GM23338 (cell line): ENCODE results near the gene PORCN. TPM values are rescaled to one million over a fixed set of nuclear protein-coding genes. Genes with fewer than 3 reads are reported as not detected.

Source experiments
- ATAC-seq: fragments of 200-7000 bp; cut with Tn5 transposase; 3 replicates; pipeline ENCODE4 v1.9.1; 2020
- DNase-seq: peaks from one replicate; pipeline ENCODE4 v3.0.0-alpha.2; 2015; ENCODE audit warnings: low spot score
- H2AFZ ChIP-seq: fragments of 200-600 bp; sonication (generic); 2 replicates; pipeline ENCODE4 v1.8.0; 2016; ENCODE audit warnings: antibody characterized with exemption, mild to moderate bottlenecking, moderate library complexity
- H3F3A ChIP-seq: fragments of 200-600 bp; sonication (generic); replicated peaks from 2 replicates; pipeline ENCODE4 v1.8.0; 2017; ENCODE audit warnings: antibody characterized with exemption, mixed run types, low read depth
- H3K27ac ChIP-seq: fragments of 200-600 bp; sonication (generic); 2 replicates; pipeline ENCODE4 v1.6.1; 2016; ENCODE audit warnings: low read depth
- H3K27me3 ChIP-seq: fragments of 200-600 bp; sonication (generic); 2 replicates; pipeline ENCODE4 v1.8.0; 2016; ENCODE audit warnings: mild to moderate bottlenecking, mixed run types, moderate library complexity; ENCODE audit not compliant: insufficient read depth
- H3K36me3 ChIP-seq: fragments of 200-600 bp; sonication (generic); 2 replicates; pipeline ENCODE4 v1.8.0; 2016; ENCODE audit warnings: mild to moderate bottlenecking; ENCODE audit not compliant: insufficient read depth
- H3K4me1 ChIP-seq: fragments of 200-600 bp; sonication (generic); 2 replicates; pipeline ENCODE4 v1.8.0; 2016; ENCODE audit warnings: mild to moderate bottlenecking, moderate library complexity; ENCODE audit not compliant: insufficient read depth
- H3K4me2 ChIP-seq: fragments of 200-600 bp; sonication (generic); 2 replicates; pipeline ENCODE4 v1.7.1; 2017; ENCODE audit warnings: mixed run types
- H3K4me3 ChIP-seq: fragments of 200-600 bp; sonication (generic); 2 replicates; pipeline ENCODE4 v1.6.1; 2016; ENCODE audit warnings: mixed run types
- H3K79me2 ChIP-seq: fragments of 200-600 bp; sonication (generic); replicated peaks from 2 replicates; pipeline ENCODE4 v1.8.0; 2017; ENCODE audit warnings: mild to moderate bottlenecking; ENCODE audit not compliant: insufficient read depth
- H3K9me2 ChIP-seq: fragments of 200-600 bp; sonication (generic); 2 replicates; pipeline ENCODE4 v1.8.0; 2017; ENCODE audit not compliant: insufficient read depth
- H4K20me1 ChIP-seq: fragments of 200-600 bp; sonication (generic); replicated peaks from 2 replicates; pipeline ENCODE4 v1.8.0; 2017; ENCODE audit warnings: mild to moderate bottlenecking; ENCODE audit not compliant: insufficient read depth
- H3K27ac Mint-ChIP-seq: 2 replicates; pipeline ENCODE4 v1.8.0; 2020; ENCODE audit warnings: inconsistent platforms, mild to moderate bottlenecking, moderate library complexity, mixed read lengths
- H3K27me3 Mint-ChIP-seq: 3 replicates; pipeline ENCODE4 v1.8.0; 2022; ENCODE audit warnings: low read depth, mild to moderate bottlenecking, moderate library complexity, mixed read lengths, inconsistent platforms; ENCODE audit not compliant: insufficient read depth, poor library complexity
- H3K36me3 Mint-ChIP-seq: 3 replicates; pipeline ENCODE4 v1.8.0; 2021; ENCODE audit warnings: low read depth, mild to moderate bottlenecking, inconsistent platforms, moderate library complexity, mixed read lengths
- H3K4me1 Mint-ChIP-seq: 3 replicates; pipeline ENCODE4 v1.8.0; 2020; ENCODE audit warnings: mild to moderate bottlenecking, inconsistent platforms, mixed read lengths
- H3K4me3 Mint-ChIP-seq: 3 replicates; pipeline ENCODE4 v1.8.0; 2021; ENCODE audit warnings: moderate library complexity, mild to moderate bottlenecking, inconsistent platforms, mixed read lengths
- H3K9me3 Mint-ChIP-seq: 3 replicates; pipeline ENCODE4 v1.8.0; 2020; ENCODE audit warnings: moderate library complexity, mild to moderate bottlenecking, inconsistent platforms, mixed read lengths
- EZH2 ChIP-seq: fragments of 200-600 bp; sonication (generic); IDR thresholded peaks from one replicate; pipeline ENCODE4 v1.8.0; 2017; ENCODE audit warnings: antibody characterized with exemption, mild to moderate bottlenecking, low read depth; ENCODE audit not compliant: unreplicated experiment
- EZH2phosphoT487 ChIP-seq: fragments of 200-600 bp; sonication (generic); IDR thresholded peaks from one replicate; pipeline ENCODE4 v1.8.1; 2018; ENCODE audit warnings: antibody characterized with exemption; ENCODE audit not compliant: unreplicated experiment
- JUNB ChIP-seq: IDR thresholded peaks from one replicate; pipeline ENCODE4 v1.6.1; 2016; ENCODE audit warnings: antibody characterized with exemption; ENCODE audit not compliant: unreplicated experiment
- NANOG ChIP-seq: IDR thresholded peaks from 2 replicates; pipeline ENCODE4 v1.6.1; 2016; ENCODE audit warnings: antibody characterized with exemption, borderline replicate concordance
- STAT1 ChIP-seq: IDR thresholded peaks from one replicate; pipeline ENCODE4 v1.6.1; 2016; ENCODE audit warnings: antibody characterized with exemption; ENCODE audit not compliant: unreplicated experiment
- ZNF331 ChIP-seq: fragments of 250-450 bp; sonication (Bioruptor Pico); IDR thresholded peaks from 2 replicates; pipeline ENCODE4 v1.5.0; 2020; ENCODE audit warnings: low read depth, mild to moderate bottlenecking, moderate library complexity
- polyA plus RNA-seq: library from polyadenylated mRNA; unstranded; fragments of >200 nt; fragmentation: Nextera tagmentation; extraction: Ambion mirVana; gene quantifications from 2 replicates; pipeline ENCODE4 v1.2.1, GENCODE V29; 2016
- total RNA-seq: library from RNA; depleted of rRNA; stranded (reverse); fragments of >200 nt; shearing (Covaris generic); gene quantifications from 2 replicates; pipeline ENCODE4 v1.2.3, GENCODE V29; 2014
- TF ChIP-seq, protein P1 (sequence below), 2 experiments: fragments of 200-600 bp in 1 of 2; sonication (generic) in 1 of 2; conservative IDR thresholded peaks; 2 replicates each; pipeline versions ENCODE4 v1.5.1 to v1.6.1; 2016 to 2017; ENCODE audit warnings: antibody characterized with exemption in 2 of 2, low read depth in 2 of 2, mild to moderate bottlenecking in 2 of 2, moderate library complexity in 1 of 2
- TF ChIP-seq, protein P2 (sequence below): IDR thresholded peaks from 2 replicates; pipeline ENCODE4 v1.6.1; 2016; ENCODE audit warnings: antibody characterized with exemption
- TF ChIP-seq, protein P3 (sequence below): fragments of 250-450 bp; sonication (Bioruptor Pico); IDR thresholded peaks from 2 replicates; pipeline ENCODE4 v1.5.0; 2020; ENCODE audit warnings: mild to moderate bottlenecking, moderate library complexity

PORCN gene
- total and polyA plus RNA-seq, 2 experiments from 2014 or later: 19.4 to 28.5 TPM

DNA sequence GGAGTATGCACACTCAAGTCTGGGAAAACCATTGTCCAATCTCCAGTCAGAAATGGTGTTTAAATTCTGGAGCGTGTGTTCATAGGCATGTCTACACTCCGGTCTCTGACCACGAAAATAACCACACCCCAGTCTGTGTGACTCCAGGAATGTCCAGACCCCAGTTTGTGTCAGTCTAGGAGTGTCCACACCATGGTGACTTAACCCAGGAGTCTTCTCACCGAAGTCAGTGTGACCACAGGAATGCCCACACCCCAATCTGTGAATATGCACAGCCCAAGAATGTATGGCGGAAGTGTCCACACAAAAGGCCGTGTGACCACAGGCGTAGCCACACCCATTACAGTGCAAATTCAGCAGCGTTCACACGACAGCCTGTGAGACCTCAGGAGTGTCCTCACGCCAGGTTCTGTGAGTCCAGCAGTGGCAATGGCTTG is 21.4 kb upstream of the PORCN start (continued):
- TF ChIP-seq JUNB (no peak), ZNF331 (CRISPR knock-in tag) (no peak), EZH2phosphoT487 (no peak), STAT1 (no peak), EZH2 (no peak)
- TF ChIP-seq, protein P1, sequence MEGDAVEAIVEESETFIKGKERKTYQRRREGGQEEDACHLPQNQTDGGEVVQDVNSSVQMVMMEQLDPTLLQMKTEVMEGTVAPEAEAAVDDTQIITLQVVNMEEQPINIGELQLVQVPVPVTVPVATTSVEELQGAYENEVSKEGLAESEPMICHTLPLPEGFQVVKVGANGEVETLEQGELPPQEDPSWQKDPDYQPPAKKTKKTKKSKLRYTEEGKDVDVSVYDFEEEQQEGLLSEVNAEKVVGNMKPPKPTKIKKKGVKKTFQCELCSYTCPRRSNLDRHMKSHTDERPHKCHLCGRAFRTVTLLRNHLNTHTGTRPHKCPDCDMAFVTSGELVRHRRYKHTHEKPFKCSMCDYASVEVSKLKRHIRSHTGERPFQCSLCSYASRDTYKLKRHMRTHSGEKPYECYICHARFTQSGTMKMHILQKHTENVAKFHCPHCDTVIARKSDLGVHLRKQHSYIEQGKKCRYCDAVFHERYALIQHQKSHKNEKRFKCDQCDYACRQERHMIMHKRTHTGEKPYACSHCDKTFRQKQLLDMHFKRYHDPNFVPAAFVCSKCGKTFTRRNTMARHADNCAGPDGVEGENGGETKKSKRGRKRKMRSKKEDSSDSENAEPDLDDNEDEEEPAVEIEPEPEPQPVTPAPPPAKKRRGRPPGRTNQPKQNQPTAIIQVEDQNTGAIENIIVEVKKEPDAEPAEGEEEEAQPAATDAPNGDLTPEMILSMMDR (conservative IDR thresholded peaks at IDR 0.05; ENCODE audit: low read depth in 2 of 2): no peak
- TF ChIP-seq, protein P2, sequence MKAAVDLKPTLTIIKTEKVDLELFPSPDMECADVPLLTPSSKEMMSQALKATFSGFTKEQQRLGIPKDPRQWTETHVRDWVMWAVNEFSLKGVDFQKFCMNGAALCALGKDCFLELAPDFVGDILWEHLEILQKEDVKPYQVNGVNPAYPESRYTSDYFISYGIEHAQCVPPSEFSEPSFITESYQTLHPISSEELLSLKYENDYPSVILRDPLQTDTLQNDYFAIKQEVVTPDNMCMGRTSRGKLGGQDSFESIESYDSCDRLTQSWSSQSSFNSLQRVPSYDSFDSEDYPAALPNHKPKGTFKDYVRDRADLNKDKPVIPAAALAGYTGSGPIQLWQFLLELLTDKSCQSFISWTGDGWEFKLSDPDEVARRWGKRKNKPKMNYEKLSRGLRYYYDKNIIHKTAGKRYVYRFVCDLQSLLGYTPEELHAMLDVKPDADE: no peak

DNA sequence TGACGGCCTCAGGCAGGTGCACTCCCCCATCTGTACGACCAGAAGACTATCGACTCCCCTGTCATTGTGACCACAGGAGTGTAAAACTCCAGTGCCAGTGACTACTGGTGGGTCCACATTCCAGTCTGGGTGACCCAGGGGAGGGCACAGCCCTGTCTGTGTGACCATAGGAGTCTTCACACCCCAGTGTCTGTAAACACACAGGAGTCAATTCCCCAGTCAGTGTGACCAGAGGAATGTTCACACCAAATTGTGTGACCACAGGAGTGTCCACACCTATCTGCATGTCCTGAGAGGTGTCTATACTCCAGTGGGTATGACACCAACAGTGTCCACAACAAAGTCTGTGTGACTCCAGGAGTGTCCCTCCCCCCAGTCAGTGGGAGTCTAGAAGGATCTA is 20.8 kb upstream of the PORCN start:
- Histone ChIP-seq H3K36me3 (peaks cover 1% of the 10 kb centered on the region; the same call in 1 of the 2 replicates), H3K4me2 (no peak overlapping the region), H3K79me2 (no peaks in the 10 kb centered on the region), H3F3A (no peaks in the 10 kb centered on the region), H4K20me1 (no peaks in the 10 kb centered on the region), H3K9me2 (no peaks in the 10 kb centered on the region), H3K27ac (no peak overlapping the region), H3K27me3 (no peaks in the 10 kb centered on the region), H3K4me1 (no peaks in the 10 kb centered on the region), H2AFZ (no peak overlapping the region), H3K4me3 (no peak overlapping the region)
- no peaks in the 10 kb centered on the region for H3K9me3 Mint-ChIP-seq
- H3K27ac Mint-ChIP-seq: no peak overlapping the region
- no peaks in the 10 kb centered on the region for H3K27me3 Mint-ChIP-seq
- TF ChIP-seq EZH2 (no peak), NANOG (no peak)
- TF ChIP-seq, protein P3, sequence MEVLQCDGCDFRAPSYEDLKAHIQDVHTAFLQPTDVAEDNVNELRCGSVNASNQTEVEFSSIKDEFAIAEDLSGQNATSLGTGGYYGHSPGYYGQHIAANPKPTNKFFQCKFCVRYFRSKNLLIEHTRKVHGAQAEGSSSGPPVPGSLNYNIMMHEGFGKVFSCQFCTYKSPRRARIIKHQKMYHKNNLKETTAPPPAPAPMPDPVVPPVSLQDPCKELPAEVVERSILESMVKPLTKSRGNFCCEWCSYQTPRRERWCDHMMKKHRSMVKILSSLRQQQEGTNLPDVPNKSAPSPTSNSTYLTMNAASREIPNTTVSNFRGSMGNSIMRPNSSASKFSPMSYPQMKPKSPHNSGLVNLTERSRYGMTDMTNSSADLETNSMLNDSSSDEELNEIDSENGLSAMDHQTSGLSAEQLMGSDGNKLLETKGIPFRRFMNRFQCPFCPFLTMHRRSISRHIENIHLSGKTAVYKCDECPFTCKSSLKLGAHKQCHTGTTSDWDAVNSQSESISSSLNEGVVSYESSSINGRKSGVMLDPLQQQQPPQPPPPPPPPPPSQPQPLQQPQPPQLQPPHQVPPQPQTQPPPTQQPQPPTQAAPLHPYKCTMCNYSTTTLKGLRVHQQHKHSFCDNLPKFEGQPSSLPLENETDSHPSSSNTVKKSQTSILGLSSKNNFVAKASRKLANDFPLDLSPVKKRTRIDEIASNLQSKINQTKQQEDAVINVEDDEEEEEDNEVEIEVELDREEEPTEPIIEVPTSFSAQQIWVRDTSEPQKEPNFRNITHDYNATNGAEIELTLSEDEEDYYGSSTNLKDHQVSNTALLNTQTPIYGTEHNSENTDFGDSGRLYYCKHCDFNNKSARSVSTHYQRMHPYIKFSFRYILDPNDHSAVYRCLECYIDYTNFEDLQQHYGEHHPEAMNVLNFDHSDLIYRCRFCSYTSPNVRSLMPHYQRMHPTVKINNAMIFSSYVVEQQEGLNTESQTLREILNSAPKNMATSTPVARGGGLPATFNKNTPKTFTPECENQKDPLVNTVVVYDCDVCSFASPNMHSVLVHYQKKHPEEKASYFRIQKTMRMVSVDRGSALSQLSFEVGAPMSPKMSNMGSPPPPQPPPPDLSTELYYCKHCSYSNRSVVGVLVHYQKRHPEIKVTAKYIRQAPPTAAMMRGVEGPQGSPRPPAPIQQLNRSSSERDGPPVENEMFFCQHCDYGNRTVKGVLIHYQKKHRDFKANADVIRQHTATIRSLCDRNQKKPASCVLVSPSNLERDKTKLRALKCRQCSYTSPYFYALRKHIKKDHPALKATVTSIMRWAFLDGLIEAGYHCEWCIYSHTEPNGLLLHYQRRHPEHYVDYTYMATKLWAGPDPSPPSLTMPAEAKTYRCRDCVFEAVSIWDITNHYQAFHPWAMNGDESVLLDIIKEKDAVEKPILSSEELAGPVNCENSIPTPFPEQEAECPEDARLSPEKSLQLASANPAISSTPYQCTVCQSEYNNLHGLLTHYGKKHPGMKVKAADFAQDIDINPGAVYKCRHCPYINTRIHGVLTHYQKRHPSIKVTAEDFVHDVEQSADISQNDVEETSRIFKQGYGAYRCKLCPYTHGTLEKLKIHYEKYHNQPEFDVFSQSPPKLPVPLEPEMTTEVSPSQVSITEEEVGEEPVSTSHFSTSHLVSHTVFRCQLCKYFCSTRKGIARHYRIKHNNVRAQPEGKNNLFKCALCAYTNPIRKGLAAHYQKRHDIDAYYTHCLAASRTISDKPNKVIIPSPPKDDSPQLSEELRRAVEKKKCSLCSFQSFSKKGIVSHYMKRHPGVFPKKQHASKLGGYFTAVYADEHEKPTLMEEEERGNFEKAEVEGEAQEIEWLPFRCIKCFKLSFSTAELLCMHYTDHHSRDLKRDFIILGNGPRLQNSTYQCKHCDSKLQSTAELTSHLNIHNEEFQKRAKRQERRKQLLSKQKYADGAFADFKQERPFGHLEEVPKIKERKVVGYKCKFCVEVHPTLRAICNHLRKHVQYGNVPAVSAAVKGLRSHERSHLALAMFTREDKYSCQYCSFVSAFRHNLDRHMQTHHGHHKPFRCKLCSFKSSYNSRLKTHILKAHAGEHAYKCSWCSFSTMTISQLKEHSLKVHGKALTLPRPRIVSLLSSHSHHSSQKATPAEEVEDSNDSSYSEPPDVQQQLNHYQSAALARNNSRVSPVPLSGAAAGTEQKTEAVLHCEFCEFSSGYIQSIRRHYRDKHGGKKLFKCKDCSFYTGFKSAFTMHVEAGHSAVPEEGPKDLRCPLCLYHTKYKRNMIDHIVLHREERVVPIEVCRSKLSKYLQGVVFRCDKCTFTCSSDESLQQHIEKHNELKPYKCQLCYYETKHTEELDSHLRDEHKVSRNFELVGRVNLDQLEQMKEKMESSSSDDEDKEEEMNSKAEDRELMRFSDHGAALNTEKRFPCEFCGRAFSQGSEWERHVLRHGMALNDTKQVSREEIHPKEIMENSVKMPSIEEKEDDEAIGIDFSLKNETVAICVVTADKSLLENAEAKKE: no peak
- peaks cover 10% of the 10 kb centered on the region; the same call in 2 of the 3 replicates for H3K36me3 Mint-ChIP-seq
- ATAC-seq: no peak
- H3K4me3 Mint-ChIP-seq: no peak overlapping the region
- DNase-seq: no peak
- no peaks in the 10 kb centered on the region for H3K4me1 Mint-ChIP-seq
